HepG2 (cell line): Measurements from ENCODE around the gene C6orf132. TPM values are rescaled to one million over a fixed set of nuclear protein-coding genes. Genes with fewer than 3 reads are reported as not detected.

Experiments used
- AKAP8 ChIP-seq: sonication (generic); formaldehyde crosslinking; IDR thresholded peaks from 2 replicates; pipeline ENCODE4 v1.5.1; 2020; ENCODE audit warnings: mild to moderate bottlenecking, missing genetic modification reagents
- CCAR2 ChIP-seq: fragments of 200-400 bp; formaldehyde crosslinking; optimal IDR thresholded peaks from 2 replicates; pipeline ENCODE3; 2018; ENCODE audit warnings: low read depth, mild to moderate bottlenecking, low read length, moderate library complexity
- DMAP1 ChIP-seq: IDR thresholded peaks from 2 replicates; pipeline ENCODE4 v1.6.1; 2016
- FOXJ3 ChIP-seq: sonication (generic); formaldehyde crosslinking; IDR thresholded peaks from 2 replicates; pipeline ENCODE4 v1.4.0; 2020; ENCODE audit warnings: missing genetic modification reagents, mild to moderate bottlenecking, borderline replicate concordance
- JUND ChIP-seq: sonication (generic); formaldehyde crosslinking; IDR thresholded peaks from 2 replicates; pipeline ENCODE4 v1.8.0; 2022; ENCODE audit warnings: mild to moderate bottlenecking, missing genetic modification reagents
- MYPOP ChIP-seq: sonication (generic); formaldehyde crosslinking; IDR thresholded peaks from 2 replicates; pipeline ENCODE4 v1.8.1; 2023; ENCODE audit warnings: mild to moderate bottlenecking, moderate library complexity, missing genetic modification reagents
- PCBP1 ChIP-seq: fragments of 200-400 bp; formaldehyde crosslinking; IDR thresholded peaks from 2 replicates; pipeline ENCODE4 v1.6.1; 2017; ENCODE audit warnings: mild to moderate bottlenecking, low read depth, low read length, borderline replicate concordance
- PHB2 ChIP-seq: fragments of 450-650 bp; IDR thresholded peaks from 2 replicates; pipeline ENCODE4 v1.6.1; 2018; ENCODE audit not compliant: partially characterized antibody
- SALL1 ChIP-seq: sonication (generic); formaldehyde crosslinking; IDR thresholded peaks from 2 replicates; pipeline ENCODE4 v1.8.0; 2022; ENCODE audit warnings: mild to moderate bottlenecking, missing genetic modification reagents
- SP4 ChIP-seq: sonication (generic); formaldehyde crosslinking; IDR thresholded peaks from 2 replicates; pipeline ENCODE4 v1.8.1; 2023; ENCODE audit warnings: mild to moderate bottlenecking, missing genetic modification reagents
- TBL1XR1 ChIP-seq: fragments of 150-350 bp; IDR thresholded peaks from 2 replicates; pipeline ENCODE4 v1.6.1; 2014; ENCODE audit warnings: borderline replicate concordance, low read length; ENCODE audit not compliant: partially characterized antibody
- XBP1 ChIP-seq: sonication (generic); formaldehyde crosslinking; IDR thresholded peaks from 2 replicates; pipeline ENCODE4 v1.5.0; 2020; ENCODE audit warnings: missing genetic modification reagents
- ZFP82 ChIP-seq: sonication (generic); formaldehyde crosslinking; IDR thresholded peaks from 2 replicates; pipeline ENCODE4 v1.5.1; 2020; ENCODE audit warnings: mild to moderate bottlenecking, missing genetic modification reagents, borderline replicate concordance
- ZNF143 ChIP-seq: sonication (generic); formaldehyde crosslinking; IDR thresholded peaks from 2 replicates; pipeline ENCODE4 v1.4.0; 2020; ENCODE audit warnings: missing genetic modification reagents
- ZNF317 ChIP-seq: sonication (generic); formaldehyde crosslinking; IDR thresholded peaks from 2 replicates; pipeline ENCODE4 v1.5.0; 2020; ENCODE audit warnings: mild to moderate bottlenecking, missing genetic modification reagents
- ZNF501 ChIP-seq: sonication (generic); formaldehyde crosslinking; IDR thresholded peaks from 2 replicates; pipeline ENCODE4 v1.5.1; 2020; ENCODE audit warnings: mild to moderate bottlenecking, moderate library complexity, missing genetic modification reagents
- ZNF589 ChIP-seq: sonication (generic); formaldehyde crosslinking; conservative IDR thresholded peaks from 2 replicates; pipeline ENCODE4 v1.8.0; 2022; ENCODE audit warnings: mild to moderate bottlenecking, moderate library complexity, missing genetic modification reagents
- ZNF687 ChIP-seq: sonication (generic); formaldehyde crosslinking; IDR thresholded peaks from 2 replicates; pipeline ENCODE4 v1.5.1; 2020; ENCODE audit warnings: mild to moderate bottlenecking, missing genetic modification reagents, moderate library complexity
- ZNF740 ChIP-seq: sonication (generic); formaldehyde crosslinking; IDR thresholded peaks from 2 replicates; pipeline ENCODE4 v1.4.0; 2020; ENCODE audit warnings: missing genetic modification reagents
- ZNF775 ChIP-seq: sonication (generic); formaldehyde crosslinking; IDR thresholded peaks from 2 replicates; pipeline ENCODE4 v1.4.0; 2020; ENCODE audit warnings: missing genetic modification reagents, mild to moderate bottlenecking, moderate library complexity, borderline replicate concordance
- polyA plus RNA-seq, 8 experiments: library from polyadenylated mRNA; depleted of rRNA in 3 of 8; stranded (reverse) in 7 of 8; unstranded in 1 of 8; fragments of >200 nt; fragmentation: Illumina TruSeq in 4 of 8; extraction: Trizol in 4 of 8; gene quantifications; 2 replicates each; pipeline versions ENCODE4 v1.2.1 to v1.2.3, GENCODE V29; 2011 to 2016; ENCODE audit warnings: low read depth in 4 of 8, missing spikeins in 1 of 8, mixed read lengths in 1 of 8; ENCODE audit not compliant: insufficient read depth in 1 of 8
- total RNA-seq, 5 experiments: library from RNA; depleted of rRNA; stranded (reverse); fragments of >200 nt; fragmentation: Illumina TruSeq; extraction: Trizol; gene quantifications; 2 replicates each; pipeline ENCODE4 v1.2.3, GENCODE V29; 2016; ENCODE audit warnings: low read depth in 1 of 5
- TF ChIP-seq, protein P1 (sequence below): sonication (generic); formaldehyde crosslinking; IDR thresholded peaks from 2 replicates; pipeline ENCODE4 v1.9.0; 2022; ENCODE audit warnings: missing genetic modification reagents, mild to moderate bottlenecking, borderline replicate concordance
- TF ChIP-seq, protein P2 (sequence below): sonication (generic); formaldehyde crosslinking; IDR thresholded peaks from 2 replicates; pipeline ENCODE4 v1.8.0; 2022; ENCODE audit warnings: mild to moderate bottlenecking, missing genetic modification reagents, moderate library complexity

C6orf132 gene
- total and polyA plus RNA-seq, 2 of the 13 experiments (the other 11 are each of a cell fraction or from before 2014, with no cell fraction given): 0.78 to 3.0 TPM

DNA sequence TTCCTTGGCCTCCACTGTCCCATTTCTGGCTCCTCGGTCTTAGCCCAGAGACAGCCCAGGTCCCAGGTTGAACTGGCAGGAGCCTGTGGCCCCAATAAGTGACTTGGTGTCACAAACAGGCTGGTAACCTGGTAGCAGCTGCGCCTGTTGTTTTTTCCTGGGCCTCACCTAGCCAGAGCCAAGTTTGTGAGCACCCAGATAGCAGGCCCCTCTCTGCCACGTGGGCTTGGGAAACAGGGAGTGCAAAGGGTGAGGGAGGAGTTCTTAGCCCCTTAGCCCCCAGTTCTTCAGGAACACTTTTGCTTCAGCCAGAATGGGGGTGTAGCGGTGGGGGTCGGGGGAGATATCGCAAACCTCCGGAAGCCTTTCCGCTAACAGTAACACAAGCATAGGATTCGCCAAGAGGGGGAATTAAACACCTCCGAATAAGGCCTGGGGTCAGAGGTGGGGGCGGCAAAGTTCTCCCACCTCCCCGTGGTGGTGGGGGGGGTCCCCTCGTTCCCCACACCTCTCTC is 760 bp downstream of the C6orf132 start (continued):
- TF ChIP-seq, protein P1, sequence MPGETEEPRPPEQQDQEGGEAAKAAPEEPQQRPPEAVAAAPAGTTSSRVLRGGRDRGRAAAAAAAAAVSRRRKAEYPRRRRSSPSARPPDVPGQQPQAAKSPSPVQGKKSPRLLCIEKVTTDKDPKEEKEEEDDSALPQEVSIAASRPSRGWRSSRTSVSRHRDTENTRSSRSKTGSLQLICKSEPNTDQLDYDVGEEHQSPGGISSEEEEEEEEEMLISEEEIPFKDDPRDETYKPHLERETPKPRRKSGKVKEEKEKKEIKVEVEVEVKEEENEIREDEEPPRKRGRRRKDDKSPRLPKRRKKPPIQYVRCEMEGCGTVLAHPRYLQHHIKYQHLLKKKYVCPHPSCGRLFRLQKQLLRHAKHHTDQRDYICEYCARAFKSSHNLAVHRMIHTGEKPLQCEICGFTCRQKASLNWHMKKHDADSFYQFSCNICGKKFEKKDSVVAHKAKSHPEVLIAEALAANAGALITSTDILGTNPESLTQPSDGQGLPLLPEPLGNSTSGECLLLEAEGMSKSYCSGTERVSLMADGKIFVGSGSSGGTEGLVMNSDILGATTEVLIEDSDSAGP (CRISPR knock-in tag): 0 out of 2 replicates have a peak, but pooled peaks have one; percentile 11
- TF ChIP-seq FOXJ3 (CRISPR knock-in tag) (no peak), PHB2 (no peak), JUND (no peak), DMAP1 (CRISPR knock-in tag) (peak; percentile 19; the same call in 1 of the 2 replicates), MYPOP (CRISPR knock-in tag) (peak; percentile 64; the same call in 1 of the 2 replicates), ZFP82 (CRISPR knock-in tag) (no peak), XBP1 (CRISPR knock-in tag) (no peak), ZNF143 (CRISPR knock-in tag) (0 out of 2 replicates have a peak, but pooled peaks have one; percentile 35), CCAR2 (no peak), ZNF501 (CRISPR knock-in tag) (peak; percentile 39), TBL1XR1 (no peak), ZNF775 (CRISPR knock-in tag) (no peak), ZNF740 (CRISPR knock-in tag) (peak; percentile 83), SALL1 (CRISPR knock-in tag) (peak; percentile 9; the same call in 1 of the 2 replicates), ZNF589 (CRISPR knock-in tag) (no peak), SP4 (CRISPR knock-in tag) (no peak), AKAP8 (peak; percentile 29; the same call in 1 of the 2 replicates), ZNF317 (CRISPR knock-in tag) (no peak; the same call in 1 of the 2 replicates), PCBP1 (0 out of 2 replicates have a peak, but pooled peaks have one; percentile 33), ZNF687 (peak; percentile 77)
- TF ChIP-seq, protein P2, sequence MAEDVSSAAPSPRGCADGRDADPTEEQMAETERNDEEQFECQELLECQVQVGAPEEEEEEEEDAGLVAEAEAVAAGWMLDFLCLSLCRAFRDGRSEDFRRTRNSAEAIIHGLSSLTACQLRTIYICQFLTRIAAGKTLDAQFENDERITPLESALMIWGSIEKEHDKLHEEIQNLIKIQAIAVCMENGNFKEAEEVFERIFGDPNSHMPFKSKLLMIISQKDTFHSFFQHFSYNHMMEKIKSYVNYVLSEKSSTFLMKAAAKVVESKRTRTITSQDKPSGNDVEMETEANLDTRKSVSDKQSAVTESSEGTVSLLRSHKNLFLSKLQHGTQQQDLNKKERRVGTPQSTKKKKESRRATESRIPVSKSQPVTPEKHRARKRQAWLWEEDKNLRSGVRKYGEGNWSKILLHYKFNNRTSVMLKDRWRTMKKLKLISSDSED (CRISPR knock-in tag): peak; percentile 41; the same call in 1 of the 2 replicates
